Measurements from ENCODE around the gene C11orf54. TPM values are rescaled to one million over a fixed set of nuclear protein-coding genes. Genes with fewer than 3 reads are reported as not detected.

C11orf54 gene
- total RNA-seq, 1 donor from 2014 or later: 50.0 TPM

GRCh38 chr11:93766504-93766903 lies 25.0 kb downstream of the C11orf54 start:
- H3K4me3 Mint-ChIP-seq (ENCODE audit: low read depth): no peak overlapping the region
- H3K36me3 Mint-ChIP-seq (ENCODE audit: insufficient read depth): peaks cover 6% of the 10 kb centered on the region
- no peak overlapping the region for H3K27ac Mint-ChIP-seq
- no peak for DNase-seq (ENCODE audit: low spot score, unreplicated experiment)
- TF ChIP-seq CTCF (IDR thresholded peaks at IDR 0.05; ENCODE audit: unreplicated experiment): no peak
- H3K27me3 Mint-ChIP-seq: no peaks in the 10 kb centered on the region
- no peaks in the 10 kb centered on the region for H3K9me3 Mint-ChIP-seq (ENCODE audit: low read depth)
- peaks cover 18% of the 10 kb centered on the region for H3K4me1 Mint-ChIP-seq (ENCODE audit: low read depth)

- peaks cover 6% of the 10 kb centered on the region for H3K36me3 Mint-ChIP-seq (ENCODE audit: insufficient read depth)
Measured at GRCh38 chr11:93767018-93767417, 25.5 kb downstream of the C11orf54 start.

GRCh38 chr11:93770160-93770559 lies 28.7 kb downstream of the C11orf54 start:
- H3K4me3 Mint-ChIP-seq (ENCODE audit: low read depth): no peak overlapping the region
- H3K27me3 Mint-ChIP-seq: no peaks in the 10 kb centered on the region
- H3K27ac Mint-ChIP-seq: no peak overlapping the region
- TF ChIP-seq CTCF (IDR thresholded peaks at IDR 0.05; ENCODE audit: unreplicated experiment): no peak
- peaks cover 2% of the 10 kb centered on the region for H3K36me3 Mint-ChIP-seq (ENCODE audit: insufficient read depth)
- no peak for DNase-seq (ENCODE audit: low spot score, unreplicated experiment)
- no peaks in the 10 kb centered on the region for H3K9me3 Mint-ChIP-seq (ENCODE audit: low read depth)
- H3K4me1 Mint-ChIP-seq (ENCODE audit: low read depth): peaks cover 31% of the 10 kb centered on the region

More at GRCh38 chr11:93767018-93767417, 25.5 kb downstream of the C11orf54 start:
- no peak for TF ChIP-seq CTCF (IDR thresholded peaks at IDR 0.05; ENCODE audit: unreplicated experiment)
- peaks cover 18% of the 10 kb centered on the region for H3K4me1 Mint-ChIP-seq (ENCODE audit: low read depth)
- H3K27me3 Mint-ChIP-seq: no peaks in the 10 kb centered on the region
- H3K9me3 Mint-ChIP-seq (ENCODE audit: low read depth): no peaks in the 10 kb centered on the region
- H3K4me3 Mint-ChIP-seq (ENCODE audit: low read depth): no peak overlapping the region
- DNase-seq (ENCODE audit: low spot score, unreplicated experiment): no peak
- H3K27ac Mint-ChIP-seq: no peak overlapping the region

- no peaks in the 10 kb centered on the region for H3K27me3 Mint-ChIP-seq
- peaks cover 29% of the 10 kb centered on the region for H3K4me1 Mint-ChIP-seq (ENCODE audit: low read depth)
- no peaks in the 10 kb centered on the region for H3K36me3 Mint-ChIP-seq (ENCODE audit: insufficient read depth)
- H3K27ac Mint-ChIP-seq: no peak overlapping the region
- no peak for DNase-seq (ENCODE audit: low spot score, unreplicated experiment)
- H3K4me3 Mint-ChIP-seq (ENCODE audit: low read depth): no peak overlapping the region
- no peaks in the 10 kb centered on the region for H3K9me3 Mint-ChIP-seq (ENCODE audit: low read depth)
- no peak for TF ChIP-seq CTCF (IDR thresholded peaks at IDR 0.05; ENCODE audit: unreplicated experiment)
Measured at GRCh38 chr11:93772123-93772522, 30.7 kb downstream of the C11orf54 start.

- TF ChIP-seq CTCF (IDR thresholded peaks at IDR 0.05; ENCODE audit: unreplicated experiment): no peak
- peak; percentile 74 for DNase-seq (ENCODE audit: low spot score, unreplicated experiment)
- peak overlapping the region; percentile 19 for H3K4me3 Mint-ChIP-seq (ENCODE audit: low read depth)
- no peaks in the 10 kb centered on the region for H3K36me3 Mint-ChIP-seq (ENCODE audit: insufficient read depth)
- H3K9me3 Mint-ChIP-seq (ENCODE audit: low read depth): no peaks in the 10 kb centered on the region
- no peaks in the 10 kb centered on the region for H3K27me3 Mint-ChIP-seq
- H3K27ac Mint-ChIP-seq: peak overlapping the region; percentile 92
- H3K4me1 Mint-ChIP-seq (ENCODE audit: low read depth): peaks cover 29% of the 10 kb centered on the region
Measured at GRCh38 chr11:93773045-93773477, 31.6 kb downstream of the C11orf54 start.
